ENCODE results near the gene PAFAH1B2. TPM values are rescaled to one million over a fixed set of nuclear protein-coding genes. Genes with fewer than 3 reads are reported as not detected.

The PAFAH1B2 gene
- total and polyA plus RNA-seq, 10 of the 15 experiments (the other 5 are each of a cell fraction or from before 2014, with no cell fraction given): 17.6 to 64.8 (median 47.6) TPM

GRCh38 chr11:117210620-117211019, 66.5 kb downstream of the PAFAH1B2 start (continued):
- TF ChIP-seq KLF5 (IDR thresholded peaks at IDR 0.05; ENCODE audit: partially characterized antibody): no peak

GRCh38 chr11:117212697-117213355, 68.7 kb downstream of the PAFAH1B2 start:
- TF ChIP-seq IRF4 (IDR thresholded peaks at IDR 0.05; ENCODE audit: low read depth, low read length) (no peak), NBN (IDR thresholded peaks at IDR 0.05) (no peak), JUNB (IDR thresholded peaks at IDR 0.05) (no peak), ZNF274 (IDR thresholded peaks at IDR 0.05; ENCODE audit: insufficient read depth, insufficient read length) (no peak)
- 95% methylated on average over 9 of the region's 11 CpGs for WGBS (ENCODE audit: insufficient coverage, insufficient replicate concordance, low lambda C conversion rate, missing lambda C conversion rate)
- ChIA-PET CTCF (interaction anchor here (1.0 to 2.1 kb wide), 2 partner anchors 32 to 34 kb away, joined by 3 to 7 read pairs; partner anchors contain the start of gene SIDT2), SMC1A (ENCODE audit: uncharacterized antibody, unreplicated experiment) (interaction anchor here (1.2 kb wide), 1 partner anchor 12 kb away, joined by 3 read pairs; no protein-coding TSS in a partner anchor), POLR2A (interaction anchor here (1.8 kb wide), 1 partner anchor 34 kb away, joined by 8 read pairs; no protein-coding TSS in a partner anchor), RAD21 (ENCODE audit: unreplicated experiment) (interaction anchor here (0.7 kb wide), 1 partner anchor 83 kb away, joined by 4 read pairs; no protein-coding TSS in a partner anchor)
- H3K36me3 ChIP-seq (ENCODE audit: control insufficient read depth in 2 of 2, insufficient read depth in 2 of 2, low read length in 1 of 2): peaks cover 5 to 25% of the 10 kb centered on the region in 2 experiments
- no peaks in the 10 kb centered on the region for H3K9me3 ChIP-seq (replicated peaks; ENCODE audit: control insufficient read depth, insufficient read depth, low read length)
- no peak overlapping the region for H2AFZ ChIP-seq (ENCODE audit: control insufficient read depth, low read depth, low read length)
- no peak overlapping the region for H3K9ac ChIP-seq (ENCODE audit: control insufficient read depth, insufficient read depth, low read length)
- intact Hi-C loops (cut with micrococcal nuclease; ENCODE audit: unreplicated experiment) (no loop called here), in situ Hi-C loops (cut with MboI) (no loop called here)
- no peaks in the 10 kb centered on the region for H3K27me3 ChIP-seq (replicated peaks in 1 of 2; ENCODE audit: control insufficient read depth in 2 of 2, insufficient read depth in 2 of 2, low read length in 1 of 2)
- no peak overlapping the region for H3K4me2 ChIP-seq (ENCODE audit: control insufficient read depth, insufficient read depth)
- no peak for ATAC-seq
- no peak for FAIRE-seq
- no peak overlapping the region for H3K27ac ChIP-seq (ENCODE audit: control insufficient read depth, insufficient read depth)
- no peaks in the 10 kb centered on the region for H4K20me1 ChIP-seq (ENCODE audit: control insufficient read depth, insufficient read depth)
- no peak for DNase-seq (ENCODE audit: low read depth, low spot score)
- no peaks in the 10 kb centered on the region for H3K79me2 ChIP-seq (ENCODE audit: control insufficient read depth, insufficient read depth, low read length)
- TSS peak; percentile 2 for BruUV-seq (replicated peaks)
- no peaks in the 10 kb centered on the region; the same call in 1 of the 2 replicates for H3K4me1 ChIP-seq (ENCODE audit: control insufficient read depth, insufficient read depth, low read length)
- no peak overlapping the region for H3K4me3 ChIP-seq
